ENCODE data around the gene RIN2. TPM values are rescaled to one million over a fixed set of nuclear protein-coding genes. Genes with fewer than 3 reads are reported as not detected.
A peak's percentile ranks its signal among the peaks of the same experiment; 100 is the strongest.

RIN2 gene
- total RNA-seq, 2 donors from 2014 or later, result 20.4 to 34.0 TPM

- TF ChIP-seq POLR2A (IDR thresholded peaks at IDR 0.05), result no peak
- TF ChIP-seq CTCF (IDR thresholded peaks at IDR 0.05), result no peak
- ATAC-seq (no peak), DNase-seq (peak in 1 of 4 donors; percentile 30)
- 70 to 78% methylated on average over 8 to 9 of the region's 9 CpGs for WGBS, 2 donors
- Histone ChIP-seq H3K4me3 (no peak overlapping the region), H3K4me1 (no peaks in the 10 kb centered on the region), H3K27me3 (no peaks in the 10 kb centered on the region), H3K36me3 (replicated peaks in 1 of 2; ENCODE audit: insufficient read depth in 1 of 2, low read depth in 2 of 2) (no peaks in the 10 kb centered on the region), H3K27ac (no peak overlapping the region), H3K9me3 (no peaks in the 10 kb centered on the region)
- intact Hi-C loops (cut with DNase I), result no loop called here
Observed at GRCh38 chr20:19742974-19743639, 15.0 kb upstream of the RIN2 start.

GRCh38 chr20:19743640-19743995 is 14.4 kb upstream of the RIN2 start:
- Histone ChIP-seq H3K4me1 (no peaks in the 10 kb centered on the region), H3K4me3 (no peak overlapping the region), H3K27ac (no peak overlapping the region), H3K9me3 (no peaks in the 10 kb centered on the region), H3K36me3 (replicated peaks in 1 of 2; ENCODE audit: insufficient read depth in 1 of 2, low read depth in 2 of 2) (no peaks in the 10 kb centered on the region), H3K27me3 (no peaks in the 10 kb centered on the region)
- ATAC-seq, result no peak
- no peak for DNase-seq
- intact Hi-C loops (cut with DNase I), result no loop called here
- WGBS, 2 donors, result 56 to 85% methylated on average over 1 of the region's 1 CpG
- TF ChIP-seq CTCF (IDR thresholded peaks at IDR 0.05), result no peak
- TF ChIP-seq POLR2A (IDR thresholded peaks at IDR 0.05), result no peak

- no peak for DNase-seq
- ATAC-seq, result no peak
- no peak overlapping the region for H3K4me3 ChIP-seq
- WGBS, 2 donors, result 84 to 87% methylated on average over 3 of the region's 3 CpGs
- H3K4me1 ChIP-seq, result no peaks in the 10 kb centered on the region
- H3K36me3 ChIP-seq (replicated peaks in 1 of 2; ENCODE audit: insufficient read depth in 1 of 2, low read depth in 2 of 2), result no peaks in the 10 kb centered on the region
- H3K9me3 ChIP-seq, result no peaks in the 10 kb centered on the region
- TF ChIP-seq CTCF (IDR thresholded peaks at IDR 0.05) (no peak), POLR2A (IDR thresholded peaks at IDR 0.05) (no peak)
- no peaks in the 10 kb centered on the region for H3K27me3 ChIP-seq
- intact Hi-C loops (cut with DNase I), result no loop called here
- H3K27ac ChIP-seq, result no peak overlapping the region
Observed at GRCh38 chr20:19745106-19745505, 13.0 kb upstream of the RIN2 start.

- Histone ChIP-seq H3K36me3 (replicated peaks in 1 of 2; ENCODE audit: insufficient read depth in 1 of 2, low read depth in 2 of 2) (no peaks in the 10 kb centered on the region), H3K27ac (no peak overlapping the region), H3K4me1 (peaks cover 2% of the 10 kb centered on the region), H3K9me3 (no peaks in the 10 kb centered on the region), H3K27me3 (no peaks in the 10 kb centered on the region), H3K4me3 (no peak overlapping the region)
- 43 to 48% methylated on average over 1 of the region's 1 CpG for WGBS, 2 donors
- no peak for TF ChIP-seq CTCF (IDR thresholded peaks at IDR 0.05)
- no peak for TF ChIP-seq POLR2A (IDR thresholded peaks at IDR 0.05)
- DNase-seq (no peak), ATAC-seq (no peak)
- intact Hi-C loops (cut with DNase I), result no loop called here
Observed at GRCh38 chr20:19745584-19745983, 12.5 kb upstream of the RIN2 start.

GRCh38 chr20:19746396-19746795 is 11.7 kb upstream of the RIN2 start:
- TF ChIP-seq CTCF (IDR thresholded peaks at IDR 0.05) (no peak), POLR2A (IDR thresholded peaks at IDR 0.05) (no peak)
- DNase-seq (no peak), ATAC-seq (no peak)
- intact Hi-C loops (cut with DNase I), result no loop called here
- Histone ChIP-seq H3K27ac (no peak overlapping the region), H3K36me3 (replicated peaks in 1 of 2; ENCODE audit: insufficient read depth in 1 of 2, low read depth in 2 of 2) (no peaks in the 10 kb centered on the region), H3K27me3 (no peaks in the 10 kb centered on the region), H3K9me3 (no peaks in the 10 kb centered on the region), H3K4me1 (peaks cover 10% of the 10 kb centered on the region), H3K4me3 (no peak overlapping the region)
- WGBS, 2 donors, result 92 to 93% methylated on average over 1 of the region's 1 CpG
